Endothelial cell of hepatic sinusoid (primary cell): Measurements from ENCODE around the gene PFKL.

Experiments
- in situ Hi-C: cut with HindIII; loops from 2 replicates; pipeline ENCODE4 v1.10.0; 2017; ENCODE audit warnings: low sequenced_read_pairs

PFKL gene

GRCh38 chr21:44325386-44326271 lies 25.8 kb downstream of the PFKL start:
- in situ Hi-C loops = no loop called here

GRCh38 chr21:44326272-44326647 lies 26.4 kb downstream of the PFKL start:
- in situ Hi-C loops = no loop called here

GRCh38 chr21:44326716-44327602 lies 27.1 kb downstream of the PFKL start:
- in situ Hi-C loops = no loop called here

GRCh38 chr21:44327603-44327974 lies 27.7 kb downstream of the PFKL start:
- in situ Hi-C loops = no loop called here

GRCh38 chr21:44328242-44328895 lies 28.5 kb downstream of the PFKL start:
- in situ Hi-C loops = no loop called here

- in situ Hi-C loops = no loop called here
These were observed 29.4 kb downstream of the PFKL start for GRCh38 chr21:44329086-44329889.

GRCh38 chr21:44329971-44330681 lies 30.3 kb downstream of the PFKL start:
- in situ Hi-C loops = no loop called here

GRCh38 chr21:44330698-44331097 lies 30.8 kb downstream of the PFKL start:
- in situ Hi-C loops = no loop called here

- in situ Hi-C loops = no loop called here
These were observed 31.4 kb downstream of the PFKL start for GRCh38 chr21:44331209-44331608.

- in situ Hi-C loops = no loop called here
These were observed 31.9 kb downstream of the PFKL start for GRCh38 chr21:44331650-44332307.

GRCh38 chr21:44332383-44332782 lies 32.5 kb downstream of the PFKL start:
- in situ Hi-C loops = no loop called here

- in situ Hi-C loops = no loop called here
These were observed 33.1 kb downstream of the PFKL start for GRCh38 chr21:44332965-44333364.

- in situ Hi-C loops = no loop called here
These were observed 33.9 kb downstream of the PFKL start for GRCh38 chr21:44333509-44334328.

GRCh38 chr21:44334329-44335030 lies 34.6 kb downstream of the PFKL start:
- in situ Hi-C loops = no loop called here

- in situ Hi-C loops = no loop called here
These were observed 35.6 kb downstream of the PFKL start for GRCh38 chr21:44335266-44336059.

- in situ Hi-C loops = no loop called here
These were observed 37.6 kb downstream of the PFKL start for GRCh38 chr21:44337449-44337848.
